ENCODE results near the gene SECISBP2L.
A peak's percentile ranks its signal among the peaks of the same experiment; 100 is the strongest.

Gene SECISBP2L

DNA sequence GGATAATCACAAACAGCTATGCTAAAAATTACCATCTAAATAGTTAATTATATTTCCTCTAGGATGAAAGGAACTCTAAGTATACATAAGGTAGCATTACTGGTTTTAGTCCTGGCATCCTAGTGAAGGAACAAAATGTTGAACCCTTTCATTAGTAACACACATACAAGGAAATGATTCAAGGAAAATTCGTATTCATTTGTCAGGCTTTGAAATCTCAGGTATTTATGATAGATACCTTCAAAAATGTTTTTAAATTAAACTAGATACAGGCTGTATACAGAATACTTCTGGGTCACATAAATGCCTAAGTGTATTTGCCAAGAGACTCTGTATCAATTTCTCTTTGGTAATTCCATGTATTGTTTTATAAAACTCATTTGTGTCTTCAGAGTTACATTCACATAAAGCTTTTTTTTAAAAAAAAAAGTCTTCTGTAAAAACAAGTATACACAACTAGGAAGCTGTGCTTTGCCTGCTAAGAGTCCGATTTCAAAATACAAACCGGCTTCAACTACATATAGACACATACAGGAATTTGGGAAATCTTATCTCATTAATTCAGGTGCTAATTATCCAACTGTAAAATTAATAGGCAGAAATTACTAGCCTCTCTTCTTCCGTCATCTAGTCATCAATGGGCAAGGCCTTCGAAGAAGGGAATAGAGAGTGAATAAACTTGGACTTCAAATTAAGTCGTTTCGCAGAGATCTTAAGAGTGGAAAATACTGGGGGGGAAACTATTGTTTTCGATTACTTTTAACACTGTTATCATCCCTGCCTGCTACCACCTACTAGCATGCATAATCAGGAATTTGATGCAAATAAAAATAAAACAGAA, 1.3 kb downstream of the SECISBP2L start:
- Histone ChIP-seq H3K4me3 (peak overlapping the region; percentile 97), H3K9ac (ENCODE audit: insufficient read length) (peak overlapping the region; percentile 88), H3K27ac (no peak overlapping the region), H3K9me3 (ENCODE audit: low read depth, low read length) (no peaks in the 10 kb centered on the region), H3K36me3 (ENCODE audit: insufficient read depth, low read length) (no peaks in the 10 kb centered on the region)
- DNase-seq (ENCODE audit: low read depth, low spot score), result no peak
- no peak for TF ChIP-seq EZH2 (IDR thresholded peaks at IDR 0.05)
- TF ChIP-seq POLR2AphosphoS5 (IDR thresholded peaks at IDR 0.05; ENCODE audit: borderline replicate concordance, low read depth, low read length), result no peak
- TF ChIP-seq FOXP2 (optimal IDR thresholded peaks at IDR 0.05; ENCODE audit: control extremely low read depth, extremely low read length, insufficient read depth), result no peak

- no peak for DNase-seq (ENCODE audit: low read depth, low spot score)
- Histone ChIP-seq H3K27ac (peak overlapping the region; percentile 28; the same call in 1 of the 2 replicates), H3K9ac (ENCODE audit: insufficient read length) (peak overlapping the region; percentile 24), H3K4me3 (peak overlapping the region; percentile 97), H3K36me3 (ENCODE audit: insufficient read depth, low read length) (no peaks in the 10 kb centered on the region), H3K9me3 (ENCODE audit: low read depth, low read length) (no peaks in the 10 kb centered on the region)
- TF ChIP-seq FOXP2 (optimal IDR thresholded peaks at IDR 0.05; ENCODE audit: control extremely low read depth, extremely low read length, insufficient read depth) (no peak), POLR2AphosphoS5 (IDR thresholded peaks at IDR 0.05; ENCODE audit: borderline replicate concordance, low read depth, low read length) (no peak), EZH2 (IDR thresholded peaks at IDR 0.05) (no peak)
Measured at GRCh38 chr15:49044002-49044401, 2.2 kb downstream of the SECISBP2L start.

GRCh38 chr15:49042165-49042564, 4.1 kb downstream of the SECISBP2L start:
- no peak overlapping the region; the same call in 1 of the 2 replicates for H3K4me3 ChIP-seq
- H3K36me3 ChIP-seq (ENCODE audit: insufficient read depth, low read length), result no peaks in the 10 kb centered on the region
- TF ChIP-seq FOXP2 (optimal IDR thresholded peaks at IDR 0.05; ENCODE audit: control extremely low read depth, extremely low read length, insufficient read depth) (no peak), POLR2AphosphoS5 (IDR thresholded peaks at IDR 0.05; ENCODE audit: borderline replicate concordance, low read depth, low read length) (no peak), EZH2 (IDR thresholded peaks at IDR 0.05) (no peak)
- no peak overlapping the region for H3K9ac ChIP-seq (ENCODE audit: insufficient read length)
- H3K27ac ChIP-seq, result peak overlapping the region; percentile 61
- H3K9me3 ChIP-seq (ENCODE audit: low read depth, low read length), result no peaks in the 10 kb centered on the region
- DNase-seq (ENCODE audit: low read depth, low spot score), result no peak

DNA sequence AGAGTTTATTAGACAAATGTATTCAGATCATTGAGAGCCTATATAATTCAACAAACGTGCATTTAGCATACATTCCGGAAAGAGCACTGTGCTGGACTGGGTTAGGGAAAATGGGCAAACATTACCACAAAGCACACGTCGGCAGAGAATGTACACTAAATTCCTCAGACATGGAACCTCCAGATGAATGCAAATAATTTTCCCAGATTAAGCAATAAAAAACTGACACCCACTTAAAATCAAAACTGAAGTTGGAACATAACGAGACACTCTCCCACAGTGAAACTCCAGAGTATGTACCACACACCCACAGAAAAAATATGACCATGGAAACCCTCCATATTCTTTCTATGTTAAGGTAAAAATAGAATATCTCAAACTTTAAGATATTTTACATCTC, 4.8 kb downstream of the SECISBP2L start:
- Histone ChIP-seq H3K36me3 (ENCODE audit: insufficient read depth, low read length) (no peaks in the 10 kb centered on the region), H3K9ac (ENCODE audit: insufficient read length) (peak overlapping the region; percentile 24), H3K27ac (peak overlapping the region; percentile 61), H3K4me3 (peak overlapping the region; percentile 47), H3K9me3 (ENCODE audit: low read depth, low read length) (no peaks in the 10 kb centered on the region)
- no peak for TF ChIP-seq FOXP2 (optimal IDR thresholded peaks at IDR 0.05; ENCODE audit: control extremely low read depth, extremely low read length, insufficient read depth)
- no peak for TF ChIP-seq POLR2AphosphoS5 (IDR thresholded peaks at IDR 0.05; ENCODE audit: borderline replicate concordance, low read depth, low read length)
- no peak for TF ChIP-seq EZH2 (IDR thresholded peaks at IDR 0.05)
- DNase-seq (ENCODE audit: low read depth, low spot score), result no peak

- no peak overlapping the region for H3K9ac ChIP-seq (ENCODE audit: insufficient read length)
- TF ChIP-seq FOXP2 (optimal IDR thresholded peaks at IDR 0.05; ENCODE audit: control extremely low read depth, extremely low read length, insufficient read depth) (no peak), EZH2 (IDR thresholded peaks at IDR 0.05) (no peak), POLR2AphosphoS5 (IDR thresholded peaks at IDR 0.05; ENCODE audit: borderline replicate concordance, low read depth, low read length) (no peak)
- H3K36me3 ChIP-seq (ENCODE audit: insufficient read depth, low read length), result peaks cover 10% of the 10 kb centered on the region
- no peak overlapping the region for H3K4me3 ChIP-seq
- peak overlapping the region; percentile 33; the same call in 1 of the 2 replicates for H3K27ac ChIP-seq
- DNase-seq (ENCODE audit: low read depth, low spot score), result no peak
- H3K9me3 ChIP-seq (ENCODE audit: low read depth, low read length), result no peaks in the 10 kb centered on the region
Measured at GRCh38 chr15:49040151-49040550, 6.1 kb downstream of the SECISBP2L start.

DNA sequence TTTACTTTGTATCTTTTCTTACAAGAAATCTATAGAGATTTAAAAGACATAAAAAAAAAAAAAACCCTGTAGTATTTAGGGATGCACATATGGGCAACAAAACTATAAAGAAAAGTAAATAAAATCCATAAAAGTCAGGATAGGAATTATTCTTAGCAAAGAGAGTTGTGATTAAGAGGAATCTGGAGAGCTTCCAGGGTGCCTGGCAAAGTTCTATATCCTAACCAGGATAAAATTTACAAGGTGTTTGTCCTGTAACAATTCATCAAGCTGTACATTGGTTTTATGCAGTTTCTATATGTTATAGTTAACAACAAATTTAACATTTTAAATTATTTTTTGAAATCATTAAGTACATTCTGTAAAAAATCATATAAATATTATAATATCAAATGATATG, 7.9 kb downstream of the SECISBP2L start:
- peak overlapping the region; percentile 81 for H3K27ac ChIP-seq
- H3K9me3 ChIP-seq (ENCODE audit: low read depth, low read length), result no peaks in the 10 kb centered on the region
- peak overlapping the region; percentile 12 for H3K9ac ChIP-seq (ENCODE audit: insufficient read length)
- TF ChIP-seq POLR2AphosphoS5 (IDR thresholded peaks at IDR 0.05; ENCODE audit: borderline replicate concordance, low read depth, low read length) (no peak), FOXP2 (optimal IDR thresholded peaks at IDR 0.05; ENCODE audit: control extremely low read depth, extremely low read length, insufficient read depth) (no peak), EZH2 (IDR thresholded peaks at IDR 0.05) (no peak)
- no peak for DNase-seq (ENCODE audit: low read depth, low spot score)
- H3K36me3 ChIP-seq (ENCODE audit: insufficient read depth, low read length), result peaks cover 15% of the 10 kb centered on the region
- H3K4me3 ChIP-seq, result no peak overlapping the region

GRCh38 chr15:49037546-49037940, 8.7 kb downstream of the SECISBP2L start:
- DNase-seq (ENCODE audit: low read depth, low spot score), result no peak
- Histone ChIP-seq H3K27ac (peak overlapping the region; percentile 81), H3K9me3 (ENCODE audit: low read depth, low read length) (no peaks in the 10 kb centered on the region), H3K4me3 (peak overlapping the region; percentile 38), H3K36me3 (ENCODE audit: insufficient read depth, low read length) (peaks cover 15% of the 10 kb centered on the region), H3K9ac (ENCODE audit: insufficient read length) (peak overlapping the region; percentile 12)
- TF ChIP-seq EZH2 (IDR thresholded peaks at IDR 0.05) (no peak), POLR2AphosphoS5 (IDR thresholded peaks at IDR 0.05; ENCODE audit: borderline replicate concordance, low read depth, low read length) (no peak), FOXP2 (optimal IDR thresholded peaks at IDR 0.05; ENCODE audit: control extremely low read depth, extremely low read length, insufficient read depth) (no peak)

DNA sequence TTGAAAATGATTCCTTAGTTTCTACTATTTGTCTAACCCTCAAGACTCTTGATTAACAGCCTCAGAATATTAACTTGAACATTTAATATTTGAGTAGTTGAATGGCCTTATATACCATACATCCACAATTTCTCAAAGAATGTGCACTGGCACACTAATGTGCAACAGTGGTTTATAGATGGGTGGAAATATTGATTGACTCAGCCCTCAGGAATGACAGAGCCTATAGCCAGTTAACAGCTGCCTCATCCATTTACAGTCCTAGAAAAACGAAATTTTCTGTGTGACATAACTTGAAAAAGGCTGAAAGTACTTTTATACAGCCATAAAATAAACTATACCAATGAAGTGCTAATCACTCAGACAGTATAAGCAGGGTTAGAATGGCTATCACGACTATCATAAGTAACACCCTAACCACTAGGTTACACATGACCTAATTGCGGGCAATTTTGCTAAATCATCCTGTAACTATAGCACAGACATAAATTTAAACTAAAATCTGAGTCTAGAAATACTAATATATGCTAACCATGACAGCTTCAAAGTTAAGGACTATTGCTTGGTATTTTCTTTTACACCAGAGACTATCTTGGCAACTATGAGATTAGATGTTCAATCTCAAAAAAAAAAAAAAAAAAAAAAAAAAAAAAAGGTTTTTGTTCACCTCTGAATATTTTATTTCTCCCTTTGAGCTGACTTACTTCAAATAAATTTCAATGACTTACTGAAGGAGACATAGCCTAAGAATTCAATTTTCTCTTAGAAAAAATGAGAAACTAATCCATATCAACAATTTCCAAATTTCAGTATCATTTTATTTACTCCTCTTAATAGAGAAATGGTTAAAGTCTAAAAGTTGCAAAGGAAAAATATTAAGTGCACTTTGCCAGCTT, 9.3 kb downstream of the SECISBP2L start:
- H3K9me3 ChIP-seq (ENCODE audit: low read depth, low read length), result no peaks in the 10 kb centered on the region
- DNase-seq (ENCODE audit: low read depth, low spot score), result no peak
- H3K9ac ChIP-seq (ENCODE audit: insufficient read length), result no peak overlapping the region
- peaks cover 15% of the 10 kb centered on the region for H3K36me3 ChIP-seq (ENCODE audit: insufficient read depth, low read length)
- peak overlapping the region; percentile 38 for H3K4me3 ChIP-seq
- peak overlapping the region; percentile 81; the same call in 1 of the 2 replicates for H3K27ac ChIP-seq
- no peak for TF ChIP-seq EZH2 (IDR thresholded peaks at IDR 0.05)
- TF ChIP-seq POLR2AphosphoS5 (IDR thresholded peaks at IDR 0.05; ENCODE audit: borderline replicate concordance, low read depth, low read length), result no peak
- TF ChIP-seq FOXP2 (optimal IDR thresholded peaks at IDR 0.05; ENCODE audit: control extremely low read depth, extremely low read length, insufficient read depth), result no peak

All from SK-N-MC (cell line).